ENCODE data around the gene GLA.

GLA gene

DNA sequence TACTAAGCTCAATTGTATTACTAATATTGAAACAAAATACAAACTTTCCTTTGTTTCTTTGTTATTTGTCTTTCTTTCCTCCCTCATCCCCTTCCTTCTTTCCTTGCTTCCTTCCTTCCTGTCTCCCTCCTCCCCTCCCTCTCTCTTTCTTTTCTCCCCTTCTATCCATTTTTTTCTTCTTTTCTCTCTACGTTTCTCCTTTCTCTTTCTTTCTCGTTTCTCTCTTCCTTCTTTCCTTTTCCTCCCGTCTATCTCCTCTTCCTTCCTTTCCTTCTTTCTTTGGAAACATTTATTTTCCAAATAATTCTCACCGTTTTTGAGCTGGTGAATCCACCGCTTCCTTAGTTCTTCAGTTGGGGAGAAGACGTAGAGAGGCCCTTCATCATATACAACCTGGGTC lies 38.0 kb downstream of the GLA start:
- H3K27me3 ChIP-seq (ENCODE audit: control insufficient read depth, insufficient read depth, low read length) = no peaks in the 10 kb centered on the region
- no peak overlapping the region for H3K4me3 ChIP-seq (ENCODE audit: low read depth, low read length)
- no peak overlapping the region for H3K4me2 ChIP-seq (ENCODE audit: low read length)
- no peaks in the 10 kb centered on the region for H3K36me3 ChIP-seq (ENCODE audit: control insufficient read depth, insufficient read depth, low read length)
- H3K9ac ChIP-seq = no peak overlapping the region
- no peak overlapping the region for H3K27ac ChIP-seq
- no peaks in the 10 kb centered on the region for H3K79me2 ChIP-seq
- H3K9me3 ChIP-seq (ENCODE audit: control insufficient read depth, low read length) = no peaks in the 10 kb centered on the region
- no peak overlapping the region for H2AFZ ChIP-seq
- no peaks in the 10 kb centered on the region for H3K4me1 ChIP-seq
- TF ChIP-seq, protein P1, sequence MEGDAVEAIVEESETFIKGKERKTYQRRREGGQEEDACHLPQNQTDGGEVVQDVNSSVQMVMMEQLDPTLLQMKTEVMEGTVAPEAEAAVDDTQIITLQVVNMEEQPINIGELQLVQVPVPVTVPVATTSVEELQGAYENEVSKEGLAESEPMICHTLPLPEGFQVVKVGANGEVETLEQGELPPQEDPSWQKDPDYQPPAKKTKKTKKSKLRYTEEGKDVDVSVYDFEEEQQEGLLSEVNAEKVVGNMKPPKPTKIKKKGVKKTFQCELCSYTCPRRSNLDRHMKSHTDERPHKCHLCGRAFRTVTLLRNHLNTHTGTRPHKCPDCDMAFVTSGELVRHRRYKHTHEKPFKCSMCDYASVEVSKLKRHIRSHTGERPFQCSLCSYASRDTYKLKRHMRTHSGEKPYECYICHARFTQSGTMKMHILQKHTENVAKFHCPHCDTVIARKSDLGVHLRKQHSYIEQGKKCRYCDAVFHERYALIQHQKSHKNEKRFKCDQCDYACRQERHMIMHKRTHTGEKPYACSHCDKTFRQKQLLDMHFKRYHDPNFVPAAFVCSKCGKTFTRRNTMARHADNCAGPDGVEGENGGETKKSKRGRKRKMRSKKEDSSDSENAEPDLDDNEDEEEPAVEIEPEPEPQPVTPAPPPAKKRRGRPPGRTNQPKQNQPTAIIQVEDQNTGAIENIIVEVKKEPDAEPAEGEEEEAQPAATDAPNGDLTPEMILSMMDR (IDR thresholded peaks at IDR 0.05) = no peak

DNA sequence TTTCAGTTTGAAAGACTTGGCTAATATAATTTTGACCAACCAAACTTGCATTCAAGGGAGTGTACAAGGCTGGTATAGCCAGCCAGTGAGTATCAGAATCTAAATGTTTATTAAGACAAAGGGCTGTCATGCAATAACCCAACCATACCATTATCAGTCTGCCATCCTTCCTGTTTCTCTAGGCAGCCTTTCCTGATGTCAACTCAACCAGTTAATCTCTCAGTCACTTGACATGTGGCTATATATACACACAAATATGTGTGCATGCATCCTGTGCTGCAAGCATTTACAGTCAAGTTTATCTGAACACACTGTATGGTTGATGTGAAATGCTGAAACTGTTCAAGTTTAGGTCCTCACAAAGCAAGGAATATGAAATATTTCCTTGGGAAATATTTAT lies 38.9 kb downstream of the GLA start:
- TF ChIP-seq, protein P1 (IDR thresholded peaks at IDR 0.05) = no peak
- no peaks in the 10 kb centered on the region for H3K36me3 ChIP-seq (ENCODE audit: control insufficient read depth, insufficient read depth, low read length)
- no peaks in the 10 kb centered on the region for H3K79me2 ChIP-seq

DNA sequence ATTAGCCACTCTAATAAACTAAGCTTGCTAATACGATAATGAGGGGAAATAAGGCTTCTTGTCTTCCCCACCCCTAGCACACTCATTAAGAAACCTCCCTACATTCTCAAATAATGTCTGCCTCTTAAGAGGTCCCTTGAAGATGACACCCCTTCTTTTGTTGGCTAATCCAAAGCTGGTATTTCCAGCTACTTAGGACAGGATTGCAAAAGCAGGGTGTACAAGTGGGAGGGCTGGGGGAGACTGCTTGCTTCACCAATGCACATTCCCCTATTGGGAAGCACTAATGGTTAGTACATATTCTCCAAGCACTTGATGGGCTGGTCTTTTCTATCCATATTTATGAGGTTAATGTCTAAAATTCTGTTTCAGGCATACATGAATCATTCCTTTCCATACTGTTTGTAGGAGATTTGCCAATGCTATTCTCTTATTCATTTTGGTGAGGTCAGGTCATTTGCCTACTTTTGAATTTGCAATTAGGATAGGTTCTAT lies 42.4 kb downstream of the GLA start:
- TF ChIP-seq, protein P1 (IDR thresholded peaks at IDR 0.05) = no peak
- no peak overlapping the region for H3K4me3 ChIP-seq (ENCODE audit: low read depth, low read length)
- no peak overlapping the region for H3K27ac ChIP-seq
- no peaks in the 10 kb centered on the region for H3K9me3 ChIP-seq (ENCODE audit: control insufficient read depth, low read length)
- no peaks in the 10 kb centered on the region for H3K4me1 ChIP-seq
- no peaks in the 10 kb centered on the region for H3K27me3 ChIP-seq (ENCODE audit: control insufficient read depth, insufficient read depth, low read length)
- no peaks in the 10 kb centered on the region for H3K36me3 ChIP-seq (ENCODE audit: control insufficient read depth, insufficient read depth, low read length)
- H2AFZ ChIP-seq = no peak overlapping the region
- no peak overlapping the region for H3K9ac ChIP-seq
- no peak overlapping the region for H3K4me2 ChIP-seq (ENCODE audit: low read length)
- H3K79me2 ChIP-seq = no peaks in the 10 kb centered on the region

More for the DNA sequence above, 38.9 kb downstream of the GLA start:
- no peaks in the 10 kb centered on the region for H3K27me3 ChIP-seq (ENCODE audit: control insufficient read depth, insufficient read depth, low read length)
- no peak overlapping the region for H2AFZ ChIP-seq
- no peak overlapping the region for H3K4me2 ChIP-seq (ENCODE audit: low read length)
- H3K4me1 ChIP-seq = no peaks in the 10 kb centered on the region
- no peaks in the 10 kb centered on the region for H3K9me3 ChIP-seq (ENCODE audit: control insufficient read depth, low read length)
- no peak overlapping the region for H3K9ac ChIP-seq
- H3K27ac ChIP-seq = no peak overlapping the region
- H3K4me3 ChIP-seq (ENCODE audit: low read depth, low read length) = no peak overlapping the region

DNA sequence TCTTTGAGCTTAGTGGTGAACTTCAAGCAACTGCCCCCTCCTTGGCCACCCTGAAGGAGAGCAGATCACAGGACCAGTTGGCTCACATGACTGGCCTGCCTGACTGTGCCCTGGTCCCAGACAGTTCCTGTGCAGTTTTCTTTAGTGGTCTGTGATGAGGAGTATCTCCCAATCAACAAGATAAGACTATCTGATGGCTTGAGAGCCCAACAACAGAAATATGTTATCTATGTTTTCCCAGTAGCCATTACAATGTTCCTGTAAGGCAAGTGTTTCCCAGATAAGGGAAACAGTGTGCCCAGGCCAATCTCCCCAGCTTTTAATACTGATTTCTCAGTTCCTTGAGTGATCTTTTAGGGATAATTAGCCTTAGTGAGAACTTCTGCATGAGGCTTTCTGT lies 45.0 kb downstream of the GLA start:
- Histone ChIP-seq H3K79me2 (no peaks in the 10 kb centered on the region), H3K27ac (no peak overlapping the region), H3K36me3 (ENCODE audit: control insufficient read depth, insufficient read depth, low read length) (no peaks in the 10 kb centered on the region), H3K27me3 (ENCODE audit: control insufficient read depth, insufficient read depth, low read length) (no peaks in the 10 kb centered on the region), H3K4me2 (ENCODE audit: low read length) (no peak overlapping the region), H3K9ac (no peak overlapping the region), H3K4me1 (no peaks in the 10 kb centered on the region), H3K4me3 (ENCODE audit: low read depth, low read length) (no peak overlapping the region), H2AFZ (no peak overlapping the region), H3K9me3 (ENCODE audit: control insufficient read depth, low read length) (no peaks in the 10 kb centered on the region)
- TF ChIP-seq, protein P1 (IDR thresholded peaks at IDR 0.05) = no peak

DNA sequence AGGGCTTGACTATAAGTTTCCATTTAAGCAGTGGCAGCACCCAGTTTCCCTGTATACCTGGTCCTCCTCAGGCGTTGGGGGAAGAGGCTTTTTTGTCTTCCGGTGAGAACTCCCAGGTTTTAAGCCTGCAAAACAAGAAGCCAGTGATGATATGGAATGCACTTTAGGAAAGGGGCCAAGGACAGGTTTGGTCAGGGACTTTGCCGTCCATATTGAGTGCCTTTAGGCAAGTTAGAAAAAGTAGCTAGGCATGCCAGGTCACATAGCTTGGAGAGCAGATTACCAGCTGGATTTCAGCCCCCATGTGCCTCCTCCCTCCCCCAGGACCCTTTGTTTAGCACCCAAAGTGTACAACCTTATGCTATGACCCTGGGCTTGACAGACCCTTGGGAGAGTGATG lies 45.6 kb downstream of the GLA start:
- Histone ChIP-seq H3K9ac (no peak overlapping the region), H3K4me2 (ENCODE audit: low read length) (no peak overlapping the region), H3K9me3 (ENCODE audit: control insufficient read depth, low read length) (no peaks in the 10 kb centered on the region), H3K79me2 (no peaks in the 10 kb centered on the region), H3K27me3 (ENCODE audit: control insufficient read depth, insufficient read depth, low read length) (no peaks in the 10 kb centered on the region), H3K4me3 (ENCODE audit: low read depth, low read length) (no peak overlapping the region), H3K4me1 (no peaks in the 10 kb centered on the region), H3K27ac (no peak overlapping the region), H3K36me3 (ENCODE audit: control insufficient read depth, insufficient read depth, low read length) (no peaks in the 10 kb centered on the region), H2AFZ (no peak overlapping the region)
- TF ChIP-seq, protein P1 (IDR thresholded peaks at IDR 0.05) = no peak
